OCI-LY1 (cell line): ENCODE data around the gene CFAP221.

Experiments
- H2AFZ ChIP-seq: fragments of 200-600 bp; sonication (generic), shearing (Covaris generic); 2 replicates; pipeline ENCODE4 v1.6.0; 2014; ENCODE audit warnings: antibody characterized with exemption, mild to moderate bottlenecking, low read length
- H3F3A ChIP-seq: fragments of 200-600 bp; sonication (generic), shearing (Covaris generic); 2 replicates; pipeline ENCODE4 v1.6.0; 2014; ENCODE audit warnings: mild to moderate bottlenecking, antibody characterized with exemption, low read length, moderate library complexity; ENCODE audit not compliant: insufficient read depth
- H3K27ac ChIP-seq: fragments of 200-600 bp; sonication (generic); 2 replicates; pipeline ENCODE4 v1.5.1; 2014; ENCODE audit warnings: low read length, mixed run types, mild to moderate bottlenecking, low read depth; ENCODE audit not compliant: poor library complexity, severe bottlenecking
- H3K27me3 ChIP-seq: fragments of 200-600 bp; sonication (generic); 2 replicates; pipeline ENCODE4 v1.6.0; 2014; ENCODE audit warnings: antibody characterized with exemption, mild to moderate bottlenecking, low read length, moderate library complexity; ENCODE audit not compliant: insufficient read depth
- H3K36me3 ChIP-seq: fragments of 200-600 bp; sonication (generic); 2 replicates; pipeline ENCODE4 v1.6.1; 2014; ENCODE audit warnings: mild to moderate bottlenecking, antibody characterized with exemption, low read length, moderate library complexity, mixed read lengths; ENCODE audit not compliant: insufficient read depth
- H3K4me1 ChIP-seq: fragments of 200-600 bp; sonication (generic); 2 replicates; pipeline ENCODE4 v1.5.1; 2014; ENCODE audit warnings: mild to moderate bottlenecking, low read length, moderate library complexity; ENCODE audit not compliant: insufficient read depth, severe bottlenecking
- H3K4me2 ChIP-seq: fragments of 200-600 bp; sonication (generic), shearing (Covaris generic); 2 replicates; pipeline ENCODE4 v1.6.1; 2014; ENCODE audit warnings: low read length
- H3K4me3 ChIP-seq: fragments of 200-600 bp; sonication (generic); 2 replicates; pipeline ENCODE4 v1.5.1; 2014; ENCODE audit warnings: low read length, low read depth, mild to moderate bottlenecking, mixed read lengths; ENCODE audit not compliant: poor library complexity, severe bottlenecking
- H3K79me2 ChIP-seq: fragments of 200-600 bp; shearing (Covaris generic); 2 replicates; pipeline ENCODE4 v1.6.1; 2016; ENCODE audit warnings: mixed run types, low read length, mixed read lengths; ENCODE audit not compliant: insufficient read depth
- H3K9ac ChIP-seq: fragments of 200-600 bp; sonication (generic), shearing (Covaris generic); 2 replicates; pipeline ENCODE4 v1.6.1; 2014; ENCODE audit warnings: mild to moderate bottlenecking, low read length, mixed read lengths
- H3K9me2 ChIP-seq: fragments of 200-600 bp; sonication (generic), shearing (Covaris generic); 2 replicates; pipeline ENCODE4 v1.6.1; 2014; ENCODE audit warnings: low read depth, mild to moderate bottlenecking, low read length, mixed read lengths
- H3K9me3 ChIP-seq: fragments of 200-600 bp; shearing (Covaris generic); 2 replicates; pipeline ENCODE4 v1.6.1; 2014; ENCODE audit warnings: low read length, mixed read lengths
- H4K20me1 ChIP-seq: fragments of 200-600 bp; sonication (generic), shearing (Covaris generic); 2 replicates; pipeline ENCODE4 v1.6.0; 2016; ENCODE audit warnings: mild to moderate bottlenecking, low read length; ENCODE audit not compliant: insufficient read depth
- CTCF ChIP-seq: fragments of 200-600 bp; sonication (generic), shearing (Covaris generic); IDR thresholded peaks from 2 replicates; pipeline ENCODE4 v1.5.1; 2017; ENCODE audit warnings: mild to moderate bottlenecking, antibody characterized with exemption, low read length, moderate library complexity, mixed read lengths
- EZH2 ChIP-seq: fragments of 200-600 bp; sonication (generic), shearing (Covaris generic); IDR thresholded peaks from 2 replicates; pipeline ENCODE4 v1.8.0; 2017; ENCODE audit warnings: borderline replicate concordance, mixed run types, mild to moderate bottlenecking, antibody characterized with exemption, low read length, moderate library complexity, mixed read lengths

CFAP221 gene

GRCh38 chr2:119706221-119706620, 162.0 kb downstream of the CFAP221 start:
- no peaks in the 10 kb centered on the region for H3F3A ChIP-seq
- no peak overlapping the region for H3K4me3 ChIP-seq
- no peaks in the 10 kb centered on the region; the same call in 1 of the 2 replicates for H3K27me3 ChIP-seq
- no peak overlapping the region for H3K4me2 ChIP-seq
- TF ChIP-seq CTCF: no peak
- TF ChIP-seq EZH2: no peak
- H3K9me3 ChIP-seq: no peaks in the 10 kb centered on the region
- no peak overlapping the region for H2AFZ ChIP-seq
- H3K4me1 ChIP-seq: no peaks in the 10 kb centered on the region
- no peaks in the 10 kb centered on the region for H3K9me2 ChIP-seq
- H4K20me1 ChIP-seq: no peaks in the 10 kb centered on the region
- H3K9ac ChIP-seq: no peak overlapping the region
- no peak overlapping the region for H3K27ac ChIP-seq
- H3K79me2 ChIP-seq: no peaks in the 10 kb centered on the region
- no peaks in the 10 kb centered on the region; the same call in 1 of the 2 replicates for H3K36me3 ChIP-seq
